Activated T-helper 2 cell treated with anti-CD3 and anti-CD28 coated beads, Interferon-gamma antibody, Interleukin-2, Interleukin-4, amounts not matched to agents 10 μg/mL and 5 μg/mL and 100 μg/mL, durations not matched to agents 14 hours and 24 hours and 36 hours (primary cell): ENCODE results near the gene DOK6. TPM values are rescaled to one million over a fixed set of nuclear protein-coding genes. Genes with fewer than 3 reads are reported as not detected.

Experiments used
- DNase-seq: peaks from one replicate; pipeline ENCODE4 v3.0.0; 2021; ENCODE audit warnings: low spot score
- H3K27ac Mint-ChIP-seq: one replicate; pipeline ENCODE4 v1.8.0; 2021; ENCODE audit warnings: mixed read lengths
- H3K27me3 Mint-ChIP-seq: one replicate; pipeline ENCODE4 v1.8.0; 2021; ENCODE audit warnings: low read depth, mixed read lengths
- H3K36me3 Mint-ChIP-seq: one replicate; pipeline ENCODE4 v1.8.0; 2021; ENCODE audit warnings: low read depth, mixed read lengths
- H3K4me1 Mint-ChIP-seq: one replicate; pipeline ENCODE4 v1.8.0; 2021; ENCODE audit warnings: low read depth, mixed read lengths
- H3K4me3 Mint-ChIP-seq: one replicate; pipeline ENCODE4 v1.8.0; 2021; ENCODE audit warnings: low read depth, mild to moderate bottlenecking, moderate library complexity, mixed read lengths
- H3K9me3 Mint-ChIP-seq: one replicate; pipeline ENCODE4 v1.8.0; 2021; ENCODE audit warnings: mixed read lengths
- intact Hi-C: fragments of 100-400 bp; cut with micrococcal nuclease; formaldehyde crosslinking; loops from one replicate; pipeline ENCODE4 v1.15.1; 2023
- total RNA-seq: library from RNA; stranded (reverse); gene quantifications from 2 replicates; pipeline ENCODE4 v1.2.3, GENCODE V29; 2022

DOK6 gene
- total RNA-seq, 1 donor from 2014 or later = not detected

GRCh38 chr18:69758458-69758857 is 357.8 kb downstream of the DOK6 start:
- DNase-seq = no peak
- H3K36me3 Mint-ChIP-seq = peaks cover 4% of the 10 kb centered on the region
- H3K27ac Mint-ChIP-seq = no peak overlapping the region
- H3K4me1 Mint-ChIP-seq = peaks cover 8% of the 10 kb centered on the region
- intact Hi-C loops = no loop called here
- peaks cover 11% of the 10 kb centered on the region for H3K9me3 Mint-ChIP-seq
- H3K4me3 Mint-ChIP-seq = no peak overlapping the region
- H3K27me3 Mint-ChIP-seq = no peaks in the 10 kb centered on the region

- DNase-seq = no peak
- peaks cover 4% of the 10 kb centered on the region for H3K36me3 Mint-ChIP-seq
- H3K4me3 Mint-ChIP-seq = no peak overlapping the region
- H3K27me3 Mint-ChIP-seq = no peaks in the 10 kb centered on the region
- H3K9me3 Mint-ChIP-seq = peaks cover 11% of the 10 kb centered on the region
- intact Hi-C loops = no loop called here
- H3K27ac Mint-ChIP-seq = no peak overlapping the region
- peaks cover 8% of the 10 kb centered on the region for H3K4me1 Mint-ChIP-seq
Measured at GRCh38 chr18:69759046-69759445, 358.4 kb downstream of the DOK6 start.

- intact Hi-C loops = no loop called here
- no peak overlapping the region for H3K4me3 Mint-ChIP-seq
- no peaks in the 10 kb centered on the region for H3K9me3 Mint-ChIP-seq
- no peaks in the 10 kb centered on the region for H3K36me3 Mint-ChIP-seq
- no peaks in the 10 kb centered on the region for H3K4me1 Mint-ChIP-seq
- no peak overlapping the region for H3K27ac Mint-ChIP-seq
- H3K27me3 Mint-ChIP-seq = no peaks in the 10 kb centered on the region
- DNase-seq = no peak
Measured at GRCh38 chr18:69763002-69763401, 362.3 kb downstream of the DOK6 start.

- no peaks in the 10 kb centered on the region for H3K27me3 Mint-ChIP-seq
- no peaks in the 10 kb centered on the region for H3K9me3 Mint-ChIP-seq
- no peak overlapping the region for H3K27ac Mint-ChIP-seq
- no peak for DNase-seq
- intact Hi-C loops = no loop called here
- H3K4me3 Mint-ChIP-seq = no peak overlapping the region
- no peaks in the 10 kb centered on the region for H3K4me1 Mint-ChIP-seq
- no peaks in the 10 kb centered on the region for H3K36me3 Mint-ChIP-seq
Measured at GRCh38 chr18:69763821-69764220, 363.1 kb downstream of the DOK6 start.

GRCh38 chr18:69770238-69770637 is 369.6 kb downstream of the DOK6 start:
- intact Hi-C loops = no loop called here
- no peak for DNase-seq
- H3K27ac Mint-ChIP-seq = no peak overlapping the region

GRCh38 chr18:69774831-69775230 is 374.1 kb downstream of the DOK6 start:
- no peak for DNase-seq
- peaks cover 12% of the 10 kb centered on the region for H3K4me1 Mint-ChIP-seq
- no peak overlapping the region for H3K27ac Mint-ChIP-seq
- H3K27me3 Mint-ChIP-seq = no peaks in the 10 kb centered on the region
- peaks cover 5% of the 10 kb centered on the region for H3K36me3 Mint-ChIP-seq
- intact Hi-C loops = no loop called here
- no peak overlapping the region for H3K4me3 Mint-ChIP-seq
- peaks cover 18% of the 10 kb centered on the region for H3K9me3 Mint-ChIP-seq

More at GRCh38 chr18:69770238-69770637, 369.6 kb downstream of the DOK6 start:
- Mint-ChIP-seq H3K4me1 (peaks cover 14% of the 10 kb centered on the region), H3K36me3 (peaks cover 5% of the 10 kb centered on the region), H3K9me3 (peaks cover 17% of the 10 kb centered on the region), H3K27me3 (no peaks in the 10 kb centered on the region), H3K4me3 (no peak overlapping the region)

GRCh38 chr18:69777248-69777647 is 376.6 kb downstream of the DOK6 start:
- peaks cover 18% of the 10 kb centered on the region for H3K9me3 Mint-ChIP-seq
- peaks cover 5% of the 10 kb centered on the region for H3K36me3 Mint-ChIP-seq
- no peak overlapping the region for H3K4me3 Mint-ChIP-seq
- no peak overlapping the region for H3K27ac Mint-ChIP-seq
- H3K4me1 Mint-ChIP-seq = peaks cover 9% of the 10 kb centered on the region
- intact Hi-C loops = no loop called here
- H3K27me3 Mint-ChIP-seq = no peaks in the 10 kb centered on the region
- DNase-seq = no peak

- peaks cover 9% of the 10 kb centered on the region for H3K4me1 Mint-ChIP-seq
- H3K9me3 Mint-ChIP-seq = peaks cover 13% of the 10 kb centered on the region
- H3K36me3 Mint-ChIP-seq = peaks cover under 1% of the 10 kb centered on the region
- no peak overlapping the region for H3K4me3 Mint-ChIP-seq
- DNase-seq = no peak
- H3K27ac Mint-ChIP-seq = no peak overlapping the region
- H3K27me3 Mint-ChIP-seq = no peaks in the 10 kb centered on the region
- intact Hi-C loops = no loop called here
Measured at GRCh38 chr18:69778680-69779079, 378.0 kb downstream of the DOK6 start.

GRCh38 chr18:69780851-69781250 is 380.2 kb downstream of the DOK6 start:
- H3K27ac Mint-ChIP-seq = no peak overlapping the region
- no peak overlapping the region for H3K4me3 Mint-ChIP-seq
- no peaks in the 10 kb centered on the region for H3K9me3 Mint-ChIP-seq
- intact Hi-C loops = no loop called here
- H3K36me3 Mint-ChIP-seq = no peaks in the 10 kb centered on the region
- no peak for DNase-seq
- no peaks in the 10 kb centered on the region for H3K4me1 Mint-ChIP-seq
- no peaks in the 10 kb centered on the region for H3K27me3 Mint-ChIP-seq

GRCh38 chr18:69784815-69785214 is 384.1 kb downstream of the DOK6 start:
- no peaks in the 10 kb centered on the region for H3K9me3 Mint-ChIP-seq
- intact Hi-C loops = no loop called here

GRCh38 chr18:69785466-69785865 is 384.8 kb downstream of the DOK6 start:
- intact Hi-C loops = no loop called here
- H3K9me3 Mint-ChIP-seq = no peaks in the 10 kb centered on the region
- no peaks in the 10 kb centered on the region for H3K36me3 Mint-ChIP-seq
- no peak for DNase-seq
- H3K4me3 Mint-ChIP-seq = no peak overlapping the region
- H3K27ac Mint-ChIP-seq = no peak overlapping the region
- H3K4me1 Mint-ChIP-seq = peaks cover 1% of the 10 kb centered on the region
- no peaks in the 10 kb centered on the region for H3K27me3 Mint-ChIP-seq

More at GRCh38 chr18:69784815-69785214, 384.1 kb downstream of the DOK6 start:
- H3K27ac Mint-ChIP-seq = no peak overlapping the region
- no peak overlapping the region for H3K4me3 Mint-ChIP-seq
- H3K27me3 Mint-ChIP-seq = no peaks in the 10 kb centered on the region
- H3K4me1 Mint-ChIP-seq = peaks cover 1% of the 10 kb centered on the region
- no peak for DNase-seq
- H3K36me3 Mint-ChIP-seq = no peaks in the 10 kb centered on the region

- Mint-ChIP-seq H3K36me3 (no peaks in the 10 kb centered on the region), H3K27ac (no peak overlapping the region)
Measured at GRCh38 chr18:69786427-69786826, 385.7 kb downstream of the DOK6 start.

GRCh38 chr18:69787825-69788547 is 387.3 kb downstream of the DOK6 start:
- Mint-ChIP-seq H3K4me3 (no peak overlapping the region), H3K36me3 (no peaks in the 10 kb centered on the region), H3K4me1 (peaks cover 1% of the 10 kb centered on the region), H3K9me3 (no peaks in the 10 kb centered on the region), H3K27me3 (no peaks in the 10 kb centered on the region), H3K27ac (no peak overlapping the region)
- DNase-seq = no peak
- intact Hi-C loops = no loop called here

More at GRCh38 chr18:69786427-69786826, 385.7 kb downstream of the DOK6 start:
- no peaks in the 10 kb centered on the region for H3K9me3 Mint-ChIP-seq
- H3K4me3 Mint-ChIP-seq = no peak overlapping the region
- no peak for DNase-seq
- peaks cover 1% of the 10 kb centered on the region for H3K4me1 Mint-ChIP-seq
- no peaks in the 10 kb centered on the region for H3K27me3 Mint-ChIP-seq
- intact Hi-C loops = no loop called here
